Measurements from ENCODE around the gene ELMO1. TPM values are rescaled to one million over a fixed set of nuclear protein-coding genes. Genes with fewer than 3 reads are reported as not detected.

The ELMO1 gene
- total RNA-seq, 1 experiment from 2014 or later: 1.1 TPM

- Histone ChIP-seq H3K79me2 (ENCODE audit: insufficient read depth, low read length) (no peaks in the 10 kb centered on the region), H3K4me2 (ENCODE audit: low read length) (no peak overlapping the region), H3K9me3 (ENCODE audit: control insufficient read depth in 1 of 2, insufficient read depth in 1 of 2, low read depth in 1 of 2, low read length in 2 of 2) (no peaks in the 10 kb centered on the region), H3K9ac (ENCODE audit: low read length) (no peak overlapping the region), H2AFZ (ENCODE audit: low read depth, low read length, poor library complexity, severe bottlenecking) (no peak overlapping the region), H3K4me1 (ENCODE audit: control insufficient read depth in 1 of 2, insufficient read depth in 2 of 2, low read length in 2 of 2) (peaks cover 0 to 12% of the 10 kb centered on the region in 2 experiments; a peak in 2 of 4 replicates), H3K4me3 (replicated peaks in 1 of 2; ENCODE audit: low read depth in 1 of 2, low read length in 2 of 2) (no peak overlapping the region), H3K36me3 (ENCODE audit: control insufficient read depth in 1 of 2, insufficient read depth in 2 of 2, low read length in 2 of 2) (no peaks in the 10 kb centered on the region), H3K27me3 (ENCODE audit: insufficient read depth, low read length) (no peaks in the 10 kb centered on the region), H4K20me1 (ENCODE audit: insufficient read depth) (no peaks in the 10 kb centered on the region), H3K9me2 (ENCODE audit: insufficient read depth) (no peaks in the 10 kb centered on the region), H3K27ac (ENCODE audit: low read depth, low read length) (no peak overlapping the region)
- DNase-seq (ENCODE audit: low read depth, low spot score): no peak
- ATAC-seq: no peak
- ChIA-PET POLR2A (no interaction called here), RAD21 (ENCODE audit: low non-redundant PET in 1 of 2, low total read pairs in 2 of 2, uncharacterized antibody in 2 of 2, unreplicated experiment in 2 of 2) (no interaction called here), CTCF (interaction anchor here (1.7 kb wide), 1 partner anchor 222 kb away, joined by 6 read pairs; no protein-coding TSS in a partner anchor)
- BruUV-seq (replicated peaks): no TSS peak
- intact Hi-C loops (cut with micrococcal nuclease): loop anchor here (10.0 kb wide), 1 partner anchor 295 kb away; no protein-coding TSS in a partner anchor
- no peak for TF ChIP-seq ZNF274 (IDR thresholded peaks at IDR 0.05; ENCODE audit: low read depth, low read length)
- TF ChIP-seq, protein P1, sequence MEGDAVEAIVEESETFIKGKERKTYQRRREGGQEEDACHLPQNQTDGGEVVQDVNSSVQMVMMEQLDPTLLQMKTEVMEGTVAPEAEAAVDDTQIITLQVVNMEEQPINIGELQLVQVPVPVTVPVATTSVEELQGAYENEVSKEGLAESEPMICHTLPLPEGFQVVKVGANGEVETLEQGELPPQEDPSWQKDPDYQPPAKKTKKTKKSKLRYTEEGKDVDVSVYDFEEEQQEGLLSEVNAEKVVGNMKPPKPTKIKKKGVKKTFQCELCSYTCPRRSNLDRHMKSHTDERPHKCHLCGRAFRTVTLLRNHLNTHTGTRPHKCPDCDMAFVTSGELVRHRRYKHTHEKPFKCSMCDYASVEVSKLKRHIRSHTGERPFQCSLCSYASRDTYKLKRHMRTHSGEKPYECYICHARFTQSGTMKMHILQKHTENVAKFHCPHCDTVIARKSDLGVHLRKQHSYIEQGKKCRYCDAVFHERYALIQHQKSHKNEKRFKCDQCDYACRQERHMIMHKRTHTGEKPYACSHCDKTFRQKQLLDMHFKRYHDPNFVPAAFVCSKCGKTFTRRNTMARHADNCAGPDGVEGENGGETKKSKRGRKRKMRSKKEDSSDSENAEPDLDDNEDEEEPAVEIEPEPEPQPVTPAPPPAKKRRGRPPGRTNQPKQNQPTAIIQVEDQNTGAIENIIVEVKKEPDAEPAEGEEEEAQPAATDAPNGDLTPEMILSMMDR (IDR thresholded peaks at IDR 0.05 in 2 of 3, conservative IDR thresholded peaks at IDR 0.05 in 1 of 3; ENCODE audit: borderline replicate concordance in 1 of 3, insufficient read depth in 1 of 3, low read depth in 2 of 3, low read length in 2 of 3): no peak
- no peak for TF ChIP-seq EZH2 (IDR thresholded peaks at IDR 0.05)
- no peak for TF ChIP-seq ATF3 (IDR thresholded peaks at IDR 0.05)
Measured at GRCh38 chr7:36960105-36960504, 488.6 kb downstream of the ELMO1 start.

DNA sequence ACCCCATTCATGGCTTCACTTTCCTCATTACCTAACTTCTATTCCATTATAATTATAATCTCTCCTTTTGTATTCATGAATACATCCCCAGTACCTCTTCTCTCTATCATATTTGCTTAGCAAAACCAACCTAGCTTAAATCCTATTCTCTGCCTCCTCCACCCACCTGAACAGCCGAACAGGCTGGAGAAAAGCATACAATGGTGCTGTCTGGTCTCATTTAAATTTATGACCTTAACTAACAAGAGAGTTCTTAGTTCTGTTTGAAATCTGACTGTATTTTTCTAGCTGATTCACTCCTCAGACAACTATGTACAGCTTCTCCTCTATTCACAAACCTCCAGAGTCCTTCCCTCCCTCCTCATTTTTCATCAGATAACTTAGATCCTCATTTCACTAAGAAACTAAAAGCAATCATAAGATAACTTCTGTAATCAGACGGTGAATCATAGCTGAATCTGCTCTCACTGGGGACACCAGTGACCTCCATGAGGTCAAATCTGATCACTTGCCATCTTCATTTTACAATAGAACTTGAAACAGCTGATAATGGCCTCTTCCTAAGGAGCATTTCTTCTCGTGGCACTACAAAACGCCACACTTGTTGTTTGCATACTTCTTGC lies 490.4 kb downstream of the ELMO1 start:
- Histone ChIP-seq H3K27ac (ENCODE audit: low read depth, low read length) (no peak overlapping the region), H2AFZ (ENCODE audit: low read depth, low read length, poor library complexity, severe bottlenecking) (no peak overlapping the region), H3K9ac (ENCODE audit: low read length) (no peak overlapping the region), H3K79me2 (ENCODE audit: insufficient read depth, low read length) (no peaks in the 10 kb centered on the region), H3K4me2 (ENCODE audit: low read length) (no peak overlapping the region), H3K9me2 (ENCODE audit: insufficient read depth) (no peaks in the 10 kb centered on the region), H3K4me3 (replicated peaks in 1 of 2; ENCODE audit: low read depth in 1 of 2, low read length in 2 of 2) (no peak overlapping the region), H3K36me3 (ENCODE audit: control insufficient read depth in 1 of 2, insufficient read depth in 2 of 2, low read length in 2 of 2) (no peaks in the 10 kb centered on the region), H3K9me3 (ENCODE audit: control insufficient read depth in 1 of 2, insufficient read depth in 1 of 2, low read depth in 1 of 2, low read length in 2 of 2) (no peaks in the 10 kb centered on the region), H3K4me1 (ENCODE audit: control insufficient read depth in 1 of 2, insufficient read depth in 2 of 2, low read length in 2 of 2) (peaks cover 0 to 12% of the 10 kb centered on the region in 2 experiments; a peak in 2 of 4 replicates), H3K27me3 (ENCODE audit: insufficient read depth, low read length) (no peaks in the 10 kb centered on the region; the same call in 1 of the 2 replicates), H4K20me1 (ENCODE audit: insufficient read depth) (no peaks in the 10 kb centered on the region)
- intact Hi-C loops (cut with micrococcal nuclease): no loop called here
- CTCF ChIA-PET: no interaction called here
- no TSS peak for BruUV-seq (replicated peaks)
- RAD21 ChIA-PET (ENCODE audit: low non-redundant PET in 1 of 2, low total read pairs in 2 of 2, uncharacterized antibody in 2 of 2, unreplicated experiment in 2 of 2): no interaction called here
- DNase-seq (ENCODE audit: low read depth, low spot score): no peak
- no peak for ATAC-seq
- POLR2A ChIA-PET: no interaction called here
- TF ChIP-seq EGR1 (IDR thresholded peaks at IDR 0.05; ENCODE audit: low read depth) (no peak), SP1 (IDR thresholded peaks at IDR 0.05; ENCODE audit: low read depth) (no peak), SRF (IDR thresholded peaks at IDR 0.05; ENCODE audit: low read depth) (no peak), EZH2phosphoT487 (IDR thresholded peaks at IDR 0.05; ENCODE audit: borderline replicate concordance) (no peak), ELF1 (IDR thresholded peaks at IDR 0.05; ENCODE audit: borderline replicate concordance, low read depth) (no peak), CEBPB (IDR thresholded peaks at IDR 0.05; ENCODE audit: low read depth) (no peak), ZNF274 (IDR thresholded peaks at IDR 0.05; ENCODE audit: low read depth, low read length) (no peak), CBX3 (IDR thresholded peaks at IDR 0.05; ENCODE audit: low read depth) (no peak), ATF3 (IDR thresholded peaks at IDR 0.05) (no peak), SIN3A (IDR thresholded peaks at IDR 0.05; ENCODE audit: low read depth) (no peak)
- TF ChIP-seq, protein P2, sequence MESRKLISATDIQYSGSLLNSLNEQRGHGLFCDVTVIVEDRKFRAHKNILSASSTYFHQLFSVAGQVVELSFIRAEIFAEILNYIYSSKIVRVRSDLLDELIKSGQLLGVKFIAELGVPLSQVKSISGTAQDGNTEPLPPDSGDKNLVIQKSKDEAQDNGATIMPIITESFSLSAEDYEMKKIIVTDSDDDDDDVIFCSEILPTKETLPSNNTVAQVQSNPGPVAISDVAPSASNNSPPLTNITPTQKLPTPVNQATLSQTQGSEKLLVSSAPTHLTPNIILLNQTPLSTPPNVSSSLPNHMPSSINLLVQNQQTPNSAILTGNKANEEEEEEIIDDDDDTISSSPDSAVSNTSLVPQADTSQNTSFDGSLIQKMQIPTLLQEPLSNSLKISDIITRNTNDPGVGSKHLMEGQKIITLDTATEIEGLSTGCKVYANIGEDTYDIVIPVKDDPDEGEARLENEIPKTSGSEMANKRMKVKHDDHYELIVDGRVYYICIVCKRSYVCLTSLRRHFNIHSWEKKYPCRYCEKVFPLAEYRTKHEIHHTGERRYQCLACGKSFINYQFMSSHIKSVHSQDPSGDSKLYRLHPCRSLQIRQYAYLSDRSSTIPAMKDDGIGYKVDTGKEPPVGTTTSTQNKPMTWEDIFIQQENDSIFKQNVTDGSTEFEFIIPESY (IDR thresholded peaks at IDR 0.05; ENCODE audit: extremely low read depth, insufficient replicate concordance, low read length): no peak
